H9 (cell line): ENCODE data around the gene ENPP1. TPM values are rescaled to one million over a fixed set of nuclear protein-coding genes. Genes with fewer than 3 reads are reported as not detected.

ENCODE experiments used
- DNase-seq: peaks from one replicate; pipeline ENCODE4 v3.0.0-alpha.2; 2017
- H2AFZ ChIP-seq: one replicate; pipeline ENCODE4 v1.6.1; 2013; ENCODE audit warnings: mild to moderate bottlenecking, low read length, control low read depth, moderate library complexity
- H2AK5ac ChIP-seq: 2 replicates; pipeline ENCODE4 v1.6.1; 2013; ENCODE audit warnings: low read length, control low read depth, mixed read lengths; ENCODE audit not compliant: insufficient read length
- H2BK120ac ChIP-seq: one replicate; pipeline ENCODE4 v1.6.1; 2013; ENCODE audit warnings: low read depth, mild to moderate bottlenecking, low read length, control low read depth, inconsistent platforms; ENCODE audit not compliant: poor library complexity, severe bottlenecking
- H2BK12ac ChIP-seq: 2 replicates; pipeline ENCODE4 v1.6.1; 2013; ENCODE audit warnings: low read length, control low read depth, mixed read lengths, low read depth; ENCODE audit not compliant: insufficient read length
- H2BK15ac ChIP-seq: 2 replicates; pipeline ENCODE4 v1.6.1; 2013; ENCODE audit warnings: low read depth, low read length, control low read depth
- H2BK20ac ChIP-seq: one replicate; pipeline ENCODE4 v1.6.1; 2013; ENCODE audit warnings: low read depth, mild to moderate bottlenecking, low read length, control low read depth, inconsistent platforms; ENCODE audit not compliant: poor library complexity, severe bottlenecking
- H2BK5ac ChIP-seq: 2 replicates; pipeline ENCODE4 v1.6.1; 2013; ENCODE audit warnings: low read length, control low read depth, mixed read lengths; ENCODE audit not compliant: insufficient read length
- H3K14ac ChIP-seq: 2 replicates; pipeline ENCODE4 v1.6.1; 2013; ENCODE audit warnings: low read length, control low read depth; ENCODE audit not compliant: insufficient read depth
- H3K18ac ChIP-seq: 2 replicates; pipeline ENCODE4 v1.6.1; 2013; ENCODE audit warnings: low read depth, mild to moderate bottlenecking, mixed read lengths, low read length, control low read depth; ENCODE audit not compliant: insufficient read length
- H3K23ac ChIP-seq: 2 replicates; pipeline ENCODE4 v1.6.1; 2013; ENCODE audit warnings: low read length, control low read depth, mixed read lengths, low read depth; ENCODE audit not compliant: insufficient read length
- H3K23me2 ChIP-seq: 2 replicates; pipeline ENCODE4 v1.6.1; 2013; ENCODE audit warnings: low read depth, mild to moderate bottlenecking, mixed read lengths, low read length, control low read depth; ENCODE audit not compliant: insufficient read length, poor library complexity, severe bottlenecking
- H3K27ac ChIP-seq: 2 replicates; pipeline ENCODE4 v1.5.1; 2013; ENCODE audit warnings: low read length, control low read depth, mixed read lengths, low read depth; ENCODE audit not compliant: insufficient read length
- H3K27me3 ChIP-seq: 2 replicates; pipeline ENCODE4 v1.6.1; 2013; ENCODE audit warnings: low read length, control low read depth, inconsistent platforms; ENCODE audit not compliant: insufficient read depth
- H3K4ac ChIP-seq: 2 replicates; pipeline ENCODE4 v1.6.1; 2013; ENCODE audit warnings: low read depth, mild to moderate bottlenecking, control low read depth, inconsistent platforms, low read length, moderate library complexity
- H3K4me1 ChIP-seq: 2 replicates; pipeline ENCODE4 v1.6.1; 2013; ENCODE audit warnings: low read length, control low read depth, inconsistent platforms; ENCODE audit not compliant: insufficient read depth
- H3K4me2 ChIP-seq: 2 replicates; pipeline ENCODE4 v1.6.1; 2013; ENCODE audit warnings: low read length, control low read depth, mixed read lengths; ENCODE audit not compliant: insufficient read length, insufficient read depth
- H3K56ac ChIP-seq: 2 replicates; pipeline ENCODE4 v1.6.1; 2013; ENCODE audit warnings: low read depth, mild to moderate bottlenecking, mixed read lengths, low read length, control low read depth; ENCODE audit not compliant: insufficient read length
- H3K79me1 ChIP-seq: 2 replicates; pipeline ENCODE4 v1.6.1; 2013; ENCODE audit warnings: low read depth, mild to moderate bottlenecking, moderate library complexity, low read length, control low read depth, inconsistent platforms; ENCODE audit not compliant: insufficient read depth, poor library complexity, severe bottlenecking
- H3K79me2 ChIP-seq: 2 replicates; pipeline ENCODE4 v1.6.1; 2013; ENCODE audit warnings: low read length, control low read depth, inconsistent platforms; ENCODE audit not compliant: insufficient read depth
- H3K9ac ChIP-seq: 2 replicates; pipeline ENCODE4 v1.6.1; 2013; ENCODE audit warnings: low read length, control low read depth, mixed read lengths; ENCODE audit not compliant: insufficient read length; ENCODE audit errors: extremely low read depth
- H3K9me3 ChIP-seq: one replicate; pipeline ENCODE4 v1.6.1; 2013; ENCODE audit warnings: low read depth, low read length, inconsistent platforms; ENCODE audit not compliant: control insufficient read depth
- H3T11ph ChIP-seq: one replicate; pipeline ENCODE4 v1.6.1; 2013; ENCODE audit warnings: mild to moderate bottlenecking, low read length, control low read depth, inconsistent platforms
- H4K20me1 ChIP-seq: one replicate; pipeline ENCODE4 v1.6.1; 2013; ENCODE audit not compliant: control insufficient read depth, insufficient read length, insufficient read depth
- H4K5ac ChIP-seq: 2 replicates; pipeline ENCODE4 v1.6.1; 2013; ENCODE audit warnings: low read depth, mild to moderate bottlenecking, mixed read lengths, low read length, control low read depth; ENCODE audit not compliant: insufficient read length
- H4K8ac ChIP-seq: replicated peaks from 2 replicates; pipeline ENCODE4 v1.6.1; 2013; ENCODE audit warnings: low read length, control low read depth, mixed read lengths, low read depth; ENCODE audit not compliant: insufficient read length
- H4K91ac ChIP-seq: 2 replicates; pipeline ENCODE4 v1.6.1; 2013; ENCODE audit warnings: low read depth, mild to moderate bottlenecking, moderate library complexity, mixed read lengths, low read length, control low read depth; ENCODE audit not compliant: insufficient read length
- H3K27ac Mint-ChIP-seq, 3 experiments: 2 replicates in 2 of 3; 3 replicates in 1 of 3; pipeline ENCODE4 v1.8.0; 2020 to 2021; ENCODE audit warnings: mixed read lengths in 3 of 3, mild to moderate bottlenecking in 1 of 3, moderate library complexity in 1 of 3
- H3K27me3 Mint-ChIP-seq: 2 replicates; pipeline ENCODE4 v1.8.0; 2021; ENCODE audit warnings: low read depth, mild to moderate bottlenecking, moderate library complexity, mixed read lengths
- H3K36me3 Mint-ChIP-seq, 3 experiments: 2 replicates in 2 of 3; 3 replicates in 1 of 3; pipeline ENCODE4 v1.8.0; 2020 to 2021; ENCODE audit warnings: low read depth in 3 of 3, mixed read lengths in 3 of 3; ENCODE audit not compliant: insufficient read depth in 1 of 3
- H3K4me1 Mint-ChIP-seq, 2 experiments: 2 replicates each; pipeline ENCODE4 v1.8.0; 2020; ENCODE audit warnings: mixed read lengths in 2 of 2
- H3K4me3 Mint-ChIP-seq, 2 experiments: 2 replicates in 1 of 2; 3 replicates in 1 of 2; pipeline ENCODE4 v1.8.0; 2020 to 2021; ENCODE audit warnings: mild to moderate bottlenecking in 2 of 2, mixed read lengths in 2 of 2, moderate library complexity in 1 of 2
- H3K9me3 Mint-ChIP-seq, 2 experiments: 2 replicates in 1 of 2; 3 replicates in 1 of 2; pipeline ENCODE4 v1.8.0; 2020; ENCODE audit warnings: mild to moderate bottlenecking in 2 of 2, mixed read lengths in 2 of 2, moderate library complexity in 1 of 2
- WGBS: extraction: QIAGEN DNeasy Blood & Tissue Kit; methylation state at CpG from one replicate; pipeline ENCODE4 v1.1.7; 2013; ENCODE audit warnings: missing lambda C conversion rate, low lambda C conversion rate, mixed read lengths; ENCODE audit not compliant: insufficient read length; ENCODE audit errors: extremely low coverage; 5-methylcytosine and 5-hydroxymethylcytosine counted together
- total RNA-seq: library from RNA; stranded (reverse); gene quantifications from 2 replicates; pipeline ENCODE4 v1.2.1, GENCODE V29; 2021
- TF ChIP-seq, protein P1 (sequence below): fragments of 200-600 bp; sonication (generic); conservative IDR thresholded peaks from 3 replicates; pipeline ENCODE4 v1.8.0; 2021; ENCODE audit warnings: antibody characterized with exemption, mild to moderate bottlenecking

ENPP1 gene
- total RNA-seq, 1 experiment from 2014 or later: 22.5 TPM

DNA sequence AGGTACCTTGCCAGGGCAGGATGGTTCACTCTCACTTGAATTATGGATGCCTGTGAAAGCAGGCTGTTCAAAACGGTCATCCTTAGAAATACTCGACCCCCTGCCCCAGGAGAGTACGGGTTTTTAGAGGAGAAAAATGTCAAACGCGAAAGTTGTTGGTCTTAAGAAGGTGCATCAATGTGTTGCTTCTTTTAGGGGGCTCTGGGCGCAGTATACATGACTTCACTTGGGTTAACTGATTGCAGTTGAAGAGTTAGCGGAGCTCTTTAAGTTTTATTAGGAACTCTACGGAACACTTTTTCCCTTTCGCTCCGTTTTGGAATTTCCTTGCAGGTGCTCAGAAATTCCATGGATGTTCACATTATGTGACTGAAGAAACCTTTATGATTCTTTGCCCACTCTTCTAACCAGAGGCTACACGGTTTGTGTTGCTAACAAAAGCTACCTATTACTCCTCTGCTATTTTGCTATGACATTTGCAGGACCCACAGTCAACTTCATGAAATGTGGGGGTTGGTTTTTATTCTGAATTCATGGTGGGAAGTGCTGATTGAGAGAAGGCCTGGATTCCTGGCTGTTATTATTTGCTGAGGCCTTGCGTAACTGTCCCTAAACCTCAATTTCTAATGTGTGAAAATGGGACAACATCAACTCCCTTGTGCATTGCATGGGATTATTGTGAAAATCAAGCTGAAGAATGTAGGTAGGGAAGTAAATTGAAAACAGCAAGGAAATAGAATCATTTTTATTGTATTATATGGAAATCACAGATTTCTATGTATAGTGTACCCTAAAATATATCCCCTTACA is 845 bp downstream of the ENPP1 start:
- Histone ChIP-seq H3K23ac (no peak overlapping the region), H4K20me1 (no peaks in the 10 kb centered on the region), H3K56ac (no peak overlapping the region), H2BK15ac (no peak overlapping the region), H3K79me1 (no peaks in the 10 kb centered on the region), H2BK120ac (no peak overlapping the region), H3K27me3 (no peaks in the 10 kb centered on the region), H2AFZ (peak overlapping the region; percentile 83), H3T11ph (no peak overlapping the region), H2AK5ac (no peak overlapping the region), H4K91ac (no peak overlapping the region), H3K9me3 (no peaks in the 10 kb centered on the region), H3K4me1 (peaks cover 3% of the 10 kb centered on the region; the same call in 1 of the 2 replicates), H2BK12ac (no peak overlapping the region), H3K4me2 (peak overlapping the region; percentile 93), H3K23me2 (peaks cover 7% of the 10 kb centered on the region), H3K79me2 (peaks cover 1% of the 10 kb centered on the region; the same call in 1 of the 2 replicates), H3K14ac (0 out of 2 replicates have a peak overlapping the region, but pooled peaks have one; percentile 31), H4K8ac (no peak overlapping the region), H2BK20ac (peak overlapping the region; percentile 26), H3K27ac (no peak overlapping the region), H4K5ac (no peak overlapping the region), H2BK5ac (no peak overlapping the region), H3K18ac (no peak overlapping the region), H3K4ac (no peak overlapping the region), H3K9ac (peak overlapping the region; percentile 72)
- no CpG with 5 or more reads among the region's 12 CpGs for WGBS
- peaks cover 25 to 28% of the 10 kb centered on the region in 2 experiments for H3K4me1 Mint-ChIP-seq
- H3K36me3 Mint-ChIP-seq: no peaks in the 10 kb centered on the region
- TF ChIP-seq, protein P1, sequence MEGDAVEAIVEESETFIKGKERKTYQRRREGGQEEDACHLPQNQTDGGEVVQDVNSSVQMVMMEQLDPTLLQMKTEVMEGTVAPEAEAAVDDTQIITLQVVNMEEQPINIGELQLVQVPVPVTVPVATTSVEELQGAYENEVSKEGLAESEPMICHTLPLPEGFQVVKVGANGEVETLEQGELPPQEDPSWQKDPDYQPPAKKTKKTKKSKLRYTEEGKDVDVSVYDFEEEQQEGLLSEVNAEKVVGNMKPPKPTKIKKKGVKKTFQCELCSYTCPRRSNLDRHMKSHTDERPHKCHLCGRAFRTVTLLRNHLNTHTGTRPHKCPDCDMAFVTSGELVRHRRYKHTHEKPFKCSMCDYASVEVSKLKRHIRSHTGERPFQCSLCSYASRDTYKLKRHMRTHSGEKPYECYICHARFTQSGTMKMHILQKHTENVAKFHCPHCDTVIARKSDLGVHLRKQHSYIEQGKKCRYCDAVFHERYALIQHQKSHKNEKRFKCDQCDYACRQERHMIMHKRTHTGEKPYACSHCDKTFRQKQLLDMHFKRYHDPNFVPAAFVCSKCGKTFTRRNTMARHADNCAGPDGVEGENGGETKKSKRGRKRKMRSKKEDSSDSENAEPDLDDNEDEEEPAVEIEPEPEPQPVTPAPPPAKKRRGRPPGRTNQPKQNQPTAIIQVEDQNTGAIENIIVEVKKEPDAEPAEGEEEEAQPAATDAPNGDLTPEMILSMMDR: no peak
- no peak for DNase-seq
- peaks cover 1 to 2% of the 10 kb centered on the region in 2 experiments; a peak in 2 of 5 replicates for H3K9me3 Mint-ChIP-seq
- H3K27me3 Mint-ChIP-seq: peaks cover 29% of the 10 kb centered on the region
- H3K4me3 Mint-ChIP-seq: peak overlapping the region; percentile 82 to 94
- H3K27ac Mint-ChIP-seq: no peak overlapping the region
